ENCODE data around the gene CFHR2. TPM values are rescaled to one million over a fixed set of nuclear protein-coding genes. Genes with fewer than 3 reads are reported as not detected.

The CFHR2 gene
- total RNA-seq, 1 experiment from 2014 or later = not detected

GRCh38 chr1:196960854-196961253 lies 17.3 kb downstream of the CFHR2 start:
- CTCF ChIA-PET = no interaction called here
- POLR2A ChIA-PET (ENCODE audit: low non-redundant PET) = no interaction called here

GRCh38 chr1:196970182-196970581 lies 26.6 kb downstream of the CFHR2 start:
- DNase-seq (ENCODE audit: low spot score) = no peak
- BruUV-seq (replicated peaks) = no TSS peak
- CTCF ChIA-PET = no interaction called here
- Histone ChIP-seq H3K9me3 (ENCODE audit: low read depth, low read length, poor library complexity, severe bottlenecking) (no peaks in the 10 kb centered on the region), H3K36me3 (ENCODE audit: insufficient read depth, low read length, poor library complexity, severe bottlenecking) (no peaks in the 10 kb centered on the region), H3K4me3 (ENCODE audit: low read depth, low read length, poor library complexity, severe bottlenecking) (no peak overlapping the region), H3K27ac (ENCODE audit: low read depth, low read length, poor library complexity, severe bottlenecking) (no peak overlapping the region), H3K27me3 (replicated peaks; ENCODE audit: insufficient read depth, low read depth, low read length, poor library complexity) (no peaks in the 10 kb centered on the region), H3K4me1 (ENCODE audit: insufficient read depth, low read length, poor library complexity, severe bottlenecking) (no peaks in the 10 kb centered on the region)
- intact Hi-C loops (cut with micrococcal nuclease; ENCODE audit: unreplicated experiment) = no loop called here
- POLR2A ChIA-PET (ENCODE audit: low non-redundant PET) = no interaction called here
- TF ChIP-seq CTCF (conservative IDR thresholded peaks at IDR 0.05; ENCODE audit: low read depth, low read length) (no peak), EZH2 (IDR thresholded peaks at IDR 0.05; ENCODE audit: borderline replicate concordance, low read depth, low read length, poor library complexity, severe bottlenecking) (no peak)

More at GRCh38 chr1:196960854-196961253, 17.3 kb downstream of the CFHR2 start:
- DNase-seq (ENCODE audit: low spot score) = no peak
- Histone ChIP-seq H3K27ac (ENCODE audit: low read depth, low read length, poor library complexity, severe bottlenecking) (no peak overlapping the region), H3K4me3 (ENCODE audit: low read depth, low read length, poor library complexity, severe bottlenecking) (no peak overlapping the region), H3K9me3 (ENCODE audit: low read depth, low read length, poor library complexity, severe bottlenecking) (no peaks in the 10 kb centered on the region), H3K36me3 (ENCODE audit: insufficient read depth, low read length, poor library complexity, severe bottlenecking) (no peaks in the 10 kb centered on the region), H3K27me3 (replicated peaks; ENCODE audit: insufficient read depth, low read depth, low read length, poor library complexity) (no peaks in the 10 kb centered on the region), H3K4me1 (ENCODE audit: insufficient read depth, low read length, poor library complexity, severe bottlenecking) (no peaks in the 10 kb centered on the region)
- TF ChIP-seq EZH2 (IDR thresholded peaks at IDR 0.05; ENCODE audit: borderline replicate concordance, low read depth, low read length, poor library complexity, severe bottlenecking) (no peak), CTCF (conservative IDR thresholded peaks at IDR 0.05; ENCODE audit: low read depth, low read length) (no peak)
- no TSS peak for BruUV-seq (replicated peaks)
- intact Hi-C loops (cut with micrococcal nuclease; ENCODE audit: unreplicated experiment) = no loop called here

- Histone ChIP-seq H3K9me3 (ENCODE audit: low read depth, low read length, poor library complexity, severe bottlenecking) (no peaks in the 10 kb centered on the region), H3K4me3 (ENCODE audit: low read depth, low read length, poor library complexity, severe bottlenecking) (no peak overlapping the region), H3K36me3 (ENCODE audit: insufficient read depth, low read length, poor library complexity, severe bottlenecking) (no peaks in the 10 kb centered on the region), H3K4me1 (ENCODE audit: insufficient read depth, low read length, poor library complexity, severe bottlenecking) (no peaks in the 10 kb centered on the region), H3K27me3 (replicated peaks; ENCODE audit: insufficient read depth, low read depth, low read length, poor library complexity) (no peaks in the 10 kb centered on the region), H3K27ac (ENCODE audit: low read depth, low read length, poor library complexity, severe bottlenecking) (no peak overlapping the region)
- no TSS peak for BruUV-seq (replicated peaks)
- TF ChIP-seq CTCF (conservative IDR thresholded peaks at IDR 0.05; ENCODE audit: low read depth, low read length) = no peak
- no peak for TF ChIP-seq EZH2 (IDR thresholded peaks at IDR 0.05; ENCODE audit: borderline replicate concordance, low read depth, low read length, poor library complexity, severe bottlenecking)
- no peak for DNase-seq (ENCODE audit: low spot score)
- intact Hi-C loops (cut with micrococcal nuclease; ENCODE audit: unreplicated experiment) = no loop called here
- CTCF ChIA-PET = no interaction called here
- POLR2A ChIA-PET (ENCODE audit: low non-redundant PET) = no interaction called here
Observed at GRCh38 chr1:196976278-196976677, 32.7 kb downstream of the CFHR2 start.
